Mammary epithelial cell (primary cell): ENCODE data around the gene CYB5A.

Source experiments
- CTCF ChIP-seq, 2 donors: IDR thresholded peaks in 1 of 2; conservative IDR thresholded peaks in 1 of 2; 2 replicates each; pipeline ENCODE4 v1.5.1; 2011 to 2012; ENCODE audit warnings: inconsistent platforms in 2 of 2, low read length in 2 of 2, mild to moderate bottlenecking in 2 of 2, control low read depth in 1 of 2, low read depth in 1 of 2; ENCODE audit not compliant: insufficient read depth in 1 of 2; ENCODE audit errors: extremely low read depth in 1 of 2
- EZH2 ChIP-seq: IDR thresholded peaks from 2 replicates; pipeline ENCODE4 v1.6.1; 2012; ENCODE audit warnings: low read length, inconsistent platforms, borderline replicate concordance

DNA sequence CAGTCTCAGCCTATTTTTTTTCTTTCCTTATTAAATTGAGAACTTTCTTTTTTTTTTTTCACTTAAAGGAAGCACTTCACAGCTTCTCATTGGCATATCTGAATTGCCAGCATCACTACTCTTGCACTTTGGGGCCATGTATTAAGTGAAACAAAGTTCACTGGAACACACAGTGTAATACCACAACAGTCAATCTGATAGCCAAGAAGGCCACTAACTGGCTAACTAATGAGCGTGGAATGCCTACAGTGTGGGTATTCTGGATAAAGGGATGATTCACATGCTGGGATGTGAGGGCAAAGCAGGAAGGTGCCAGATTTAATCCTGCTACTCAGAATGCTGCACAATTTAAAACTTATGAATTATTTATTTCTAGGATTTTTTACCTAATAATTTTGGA is 12.2 kb upstream of the CYB5A start:
- TF ChIP-seq CTCF (conservative IDR thresholded peaks at IDR 0.05 in 1 of 2, IDR thresholded peaks at IDR 0.05 in 1 of 2; ENCODE audit: extremely low read depth in 1 of 2, insufficient read depth in 1 of 2, low read depth in 1 of 2, low read length in 2 of 2) (no peak), EZH2 (no peak)
